Spleen (tissue), 13 donors: ENCODE results near the gene TMCC3. TPM values are rescaled to one million over a fixed set of nuclear protein-coding genes. Genes with fewer than 3 reads are reported as not detected.

Experiments used
- DNase-seq: peaks from one replicate; pipeline ENCODE4 v3.0.0-alpha.2; 2020
- H3K27ac ChIP-seq, 8 donors: fragments of 200-600 bp; sonication (generic) in 7 of 8; 1 replicate in 4 of 8; 2 replicates in 4 of 8; pipeline versions ENCODE4 v1.5.0 to v1.8.0; 2016 to 2021; ENCODE audit warnings: inconsistent platforms in 4 of 8, mild to moderate bottlenecking in 4 of 8, moderate library complexity in 1 of 8
- H3K27me3 ChIP-seq, 7 donors: fragments of 200-600 bp; sonication (generic) in 6 of 7; replicated peaks in 1 of 7; 1 replicate in 4 of 7; 2 replicates in 3 of 7; pipeline versions ENCODE4 v1.5.0 to v1.8.0; 2016 to 2021; ENCODE audit warnings: inconsistent platforms in 3 of 7, mild to moderate bottlenecking in 1 of 7
- H3K36me3 ChIP-seq, 6 donors: fragments of 200-600 bp; sonication (generic) in 5 of 6; 1 replicate in 4 of 6; 2 replicates in 2 of 6; pipeline versions ENCODE4 v1.5.0 to v1.8.0; 2016 to 2021; ENCODE audit warnings: inconsistent platforms in 2 of 6
- H3K4me1 ChIP-seq, 6 donors: fragments of 200-600 bp; sonication (generic) in 5 of 6; 1 replicate in 3 of 6; 2 replicates in 3 of 6; pipeline versions ENCODE4 v1.5.0 to v1.8.0; 2016 to 2021; ENCODE audit warnings: inconsistent platforms in 3 of 6
- H3K4me3 ChIP-seq, 8 donors: fragments of 200-600 bp; sonication (generic) in 7 of 8; 1 replicate in 4 of 8; 2 replicates in 4 of 8; pipeline versions ENCODE4 v1.5.0 to v1.8.0; 2016 to 2021; ENCODE audit warnings: inconsistent platforms in 4 of 8, mild to moderate bottlenecking in 4 of 8, moderate library complexity in 2 of 8
- H3K9me3 ChIP-seq, 8 donors: fragments of 200-600 bp; sonication (generic) in 7 of 8; 1 replicate in 4 of 8; 2 replicates in 4 of 8; pipeline versions ENCODE4 v1.5.0 to v1.8.0; 2016 to 2021; ENCODE audit warnings: inconsistent platforms in 4 of 8
- POLR2A ChIP-seq, 3 donors: fragments of 450-650 bp; IDR thresholded peaks; one replicate each; pipeline ENCODE4 v1.5.1; 2017; ENCODE audit warnings: antibody characterized with exemption in 3 of 3, mild to moderate bottlenecking in 1 of 3
- POLR2AphosphoS5 ChIP-seq, 3 donors: sonication (generic); formaldehyde crosslinking; IDR thresholded peaks; one replicate each; pipeline ENCODE4 v1.5.1; 2017; ENCODE audit warnings: antibody characterized with exemption in 3 of 3
- WGBS, 5 donors: extraction: QIAGEN DNeasy Blood & Tissue Kit in 3 of 5; methylation state at CpG; one replicate each; pipeline versions ENCODE4 v1.1.5 to v1.1.7; 2013 to 2018; 5-methylcytosine and 5-hydroxymethylcytosine counted together
- intact Hi-C: fragments of 100-400 bp; cut with DNase I; formaldehyde crosslinking; loops from one replicate; pipeline ENCODE4 v1.15.0; 2023; ENCODE audit warnings: low total_unique reads
- long read RNA-seq, 2 donors: transcript quantifications; one replicate each; lab custom pipeline, GENCODE V29; 2026
- polyA plus RNA-seq, 3 donors: library from polyadenylated mRNA; stranded (reverse); fragments of 200-250 nt; gene quantifications; one replicate each; pipeline ENCODE4 v1.2.1, GENCODE V29; 2013
- total RNA-seq, 7 donors: library from RNA; depleted of rRNA in 3 of 7; stranded (reverse); fragments of >200 nt in 3 of 7; fragmentation: NEBNext Ultra II Directional in 4 of 7; extraction: Animal tissue kit (Norgen Biotek cat#: 25700) in 4 of 7; gene quantifications; one replicate each; pipeline versions ENCODE4 v1.1.0 to v1.2.1, GENCODE V29; 2016 to 2021
- TF ChIP-seq, protein P1 (sequence below), 11 experiments: fragments of 200-600 bp in 7 of 11; fragments of 450-650 bp in 4 of 11; sonication (generic) in 4 of 11; IDR thresholded peaks in 8 of 11; conservative IDR thresholded peaks in 3 of 11; 1 replicate in 7 of 11; 2 replicates in 4 of 11; pipeline versions ENCODE4 v1.4.0 to v1.8.0; 2016 to 2021; ENCODE audit warnings: antibody characterized with exemption in 11 of 11, inconsistent platforms in 4 of 11, mild to moderate bottlenecking in 1 of 11
- donor health status: healthy with polysubstance abuse.
- donor health status: DM: no; HTN: no; CAD: no; lungs with moderate emphysema.
- donor health status: DM: no; HTN: no; CAD: no.
- donor health status: Bipolar disorder and iron deficiency.
- donor health status: healthy.
- donor health status: DM: no; HTN: no; CAD: no.
- donor health status: DM: yes; HTN: yes; CAD: no.

Gene TMCC3
- total RNA-seq (10 to 100 TPM; 23.7 to 41.3 (median 29.4) TPM), polyA plus RNA-seq (1 to 10 TPM; 2.9 to 5.4 (median 3.2) TPM)
- long read RNA-seq, donor 1, full-length matches to known transcripts, result 1 of 1 reads
- long read RNA-seq, donor 1, partial matches to known transcripts, result 0 of 1 reads
- long read RNA-seq, donor 1, other reads (novel, unspliced or antisense), result 0 of 1 reads
- long read RNA-seq, donor 2, full-length matches to known transcripts, result 8 of 8 reads
- long read RNA-seq, donor 2, partial matches to known transcripts, result 0 of 8 reads
- long read RNA-seq, donor 2, other reads (novel, unspliced or antisense), result 0 of 8 reads

- intact Hi-C loops, result no loop called here
- WGBS, 5 donors, result 1 to 5% (median 2%) methylated on average over 30 to 82 of the region's 82 CpGs
- H3K27ac ChIP-seq, result peak within 1 kb of the TSS; percentile 51 to 95 (median 87)
Observed at GRCh38 chr12:94650143-94651056, at the start of gene TMCC3. Gene TMCC3 (minus strand): TSS chr12:94650557. CDS start chr12:94650430, 127 bp downstream.

DNA sequence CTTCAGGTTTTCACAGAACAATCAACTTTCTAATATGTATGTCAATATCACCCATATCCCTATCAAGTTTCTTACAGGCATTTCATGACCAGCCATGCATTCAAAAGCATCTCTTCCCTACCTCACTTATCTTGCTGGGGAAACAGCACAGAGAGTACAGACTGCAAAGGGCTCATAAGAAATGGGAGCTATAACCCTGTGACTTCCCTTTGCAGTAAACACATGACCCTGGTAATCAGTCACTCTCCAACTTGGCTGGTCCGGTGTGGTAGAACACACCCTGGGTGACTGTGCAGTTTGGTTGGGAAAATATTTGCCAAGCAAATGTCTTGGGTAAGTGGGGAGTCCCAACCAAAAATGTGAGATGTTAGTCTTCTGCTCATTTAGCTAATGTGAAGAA is 49.4 kb upstream of the TMCC3 start:
- H3K4me1 ChIP-seq, result peaks cover 1 to 7% (median 4%) of the 10 kb centered on the region in 6 donors
- no peak for DNase-seq
- no peak overlapping the region for H3K27ac ChIP-seq
- 34 to 71% (median 45%) methylated on average over 1 of the region's 1 CpG for WGBS, 5 donors
- H3K27me3 ChIP-seq, result no peaks in the 10 kb centered on the region
- no peak for TF ChIP-seq POLR2AphosphoS5 (IDR thresholded peaks at IDR 0.05)
- no peak for TF ChIP-seq POLR2A (IDR thresholded peaks at IDR 0.05)
- TF ChIP-seq, protein P1, sequence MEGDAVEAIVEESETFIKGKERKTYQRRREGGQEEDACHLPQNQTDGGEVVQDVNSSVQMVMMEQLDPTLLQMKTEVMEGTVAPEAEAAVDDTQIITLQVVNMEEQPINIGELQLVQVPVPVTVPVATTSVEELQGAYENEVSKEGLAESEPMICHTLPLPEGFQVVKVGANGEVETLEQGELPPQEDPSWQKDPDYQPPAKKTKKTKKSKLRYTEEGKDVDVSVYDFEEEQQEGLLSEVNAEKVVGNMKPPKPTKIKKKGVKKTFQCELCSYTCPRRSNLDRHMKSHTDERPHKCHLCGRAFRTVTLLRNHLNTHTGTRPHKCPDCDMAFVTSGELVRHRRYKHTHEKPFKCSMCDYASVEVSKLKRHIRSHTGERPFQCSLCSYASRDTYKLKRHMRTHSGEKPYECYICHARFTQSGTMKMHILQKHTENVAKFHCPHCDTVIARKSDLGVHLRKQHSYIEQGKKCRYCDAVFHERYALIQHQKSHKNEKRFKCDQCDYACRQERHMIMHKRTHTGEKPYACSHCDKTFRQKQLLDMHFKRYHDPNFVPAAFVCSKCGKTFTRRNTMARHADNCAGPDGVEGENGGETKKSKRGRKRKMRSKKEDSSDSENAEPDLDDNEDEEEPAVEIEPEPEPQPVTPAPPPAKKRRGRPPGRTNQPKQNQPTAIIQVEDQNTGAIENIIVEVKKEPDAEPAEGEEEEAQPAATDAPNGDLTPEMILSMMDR (IDR thresholded peaks at IDR 0.05 in 8 of 11, conservative IDR thresholded peaks at IDR 0.05 in 3 of 11), result no peak
- no peak overlapping the region for H3K4me3 ChIP-seq
- H3K36me3 ChIP-seq, result no peaks in the 10 kb centered on the region
- intact Hi-C loops, result no loop called here
- no peaks in the 10 kb centered on the region for H3K9me3 ChIP-seq

More at GRCh38 chr12:94650143-94651056, at the start of gene TMCC3:
- H3K9me3 ChIP-seq, result no peaks in the 10 kb centered on the region
- TF ChIP-seq POLR2AphosphoS5 (IDR thresholded peaks at IDR 0.05) (peak; percentile 73 to 89 (median 76)), POLR2A (IDR thresholded peaks at IDR 0.05) (peak in 1 of 3 donors; percentile 77)
- TF ChIP-seq, protein P1 (IDR thresholded peaks at IDR 0.05 in 8 of 11, conservative IDR thresholded peaks at IDR 0.05 in 3 of 11), result peak in 1 of 11 experiments; percentile 2
- peaks cover 0 to 54% (median 29%) of the 10 kb centered on the region in 6 donors for H3K4me1 ChIP-seq
- H3K27me3 ChIP-seq, result peaks cover 0 to 37% (median 0%) of the 10 kb centered on the region in 7 donors
- peak; percentile 91 for DNase-seq
- H3K4me3 ChIP-seq, result peak within 1 kb of the TSS; percentile 49 to 91 (median 68)
- H3K36me3 ChIP-seq, result no peaks in the 10 kb centered on the region

- WGBS, 5 donors, result 62 to 97% (median 87%) methylated on average over 3 of the region's 3 CpGs
- H3K4me3 ChIP-seq, result no peak overlapping the region
- H3K4me1 ChIP-seq, result peaks cover 0 to 5% (median 0%) of the 10 kb centered on the region in 6 donors
- intact Hi-C loops, result no loop called here
- H3K27ac ChIP-seq, result no peak overlapping the region
- H3K36me3 ChIP-seq, result no peaks in the 10 kb centered on the region
- no peaks in the 10 kb centered on the region for H3K27me3 ChIP-seq
- TF ChIP-seq, protein P1 (IDR thresholded peaks at IDR 0.05 in 8 of 11, conservative IDR thresholded peaks at IDR 0.05 in 3 of 11), result no peak
- no peak for TF ChIP-seq POLR2AphosphoS5 (IDR thresholded peaks at IDR 0.05)
- TF ChIP-seq POLR2A (IDR thresholded peaks at IDR 0.05), result no peak
- no peaks in the 10 kb centered on the region for H3K9me3 ChIP-seq
- no peak for DNase-seq
Observed at GRCh38 chr12:94698578-94698977, 48.2 kb upstream of the TMCC3 start.

- intact Hi-C loops, result no loop called here
- Histone ChIP-seq H3K9me3 (no peaks in the 10 kb centered on the region), H3K4me3 (no peak overlapping the region), H3K27me3 (no peaks in the 10 kb centered on the region), H3K4me1 (peaks cover 0 to 5% (median 0%) of the 10 kb centered on the region in 6 donors), H3K27ac (no peak overlapping the region), H3K36me3 (no peaks in the 10 kb centered on the region)
- no peak for TF ChIP-seq POLR2AphosphoS5 (IDR thresholded peaks at IDR 0.05)
- DNase-seq, result no peak
Observed at GRCh38 chr12:94697631-94698030, 47.3 kb upstream of the TMCC3 start.
